Aorta (tissue), 5 donors: ENCODE results near the gene PAX1. TPM values are rescaled to one million over a fixed set of nuclear protein-coding genes. Genes with fewer than 3 reads are reported as not detected.
A peak's percentile ranks its signal among the peaks of the same experiment; 100 is the strongest.

Source experiments
- ATAC-seq: fragments of 200-7000 bp; cut with Tn5 transposase; one replicate; pipeline ENCODE4 v1.9.1; 2022; ENCODE audit warnings: moderate library complexity; ENCODE audit not compliant: low FRiP score
- DNase-seq, 2 donors: peaks; one replicate each; pipeline ENCODE4 v3.0.0-alpha.2; 2020
- H3K27ac ChIP-seq, 2 donors: one replicate each; pipeline ENCODE4 v1.5.1; 2013; ENCODE audit warnings: low read length in 2 of 2, mild to moderate bottlenecking in 2 of 2, moderate library complexity in 2 of 2, control low read depth in 1 of 2, inconsistent platforms in 1 of 2, low read depth in 1 of 2
- H3K27me3 ChIP-seq, 2 donors: one replicate each; pipeline ENCODE4 v1.6.1; 2013; ENCODE audit warnings: control low read depth in 1 of 2, low read length in 1 of 2, mild to moderate bottlenecking in 1 of 2, moderate library complexity in 1 of 2; ENCODE audit not compliant: insufficient read depth in 2 of 2, control insufficient read depth in 1 of 2
- H3K36me3 ChIP-seq, 2 donors: one replicate each; pipeline ENCODE4 v1.6.1; 2013; ENCODE audit warnings: control low read depth in 1 of 2, low read length in 1 of 2, mild to moderate bottlenecking in 1 of 2; ENCODE audit not compliant: insufficient read depth in 2 of 2, control insufficient read depth in 1 of 2
- H3K4me1 ChIP-seq, 2 donors: one replicate each; pipeline ENCODE4 v1.6.1; 2013; ENCODE audit warnings: low read length in 2 of 2, control low read depth in 1 of 2, mild to moderate bottlenecking in 1 of 2, moderate library complexity in 1 of 2; ENCODE audit not compliant: insufficient read depth in 2 of 2, control insufficient read depth in 1 of 2
- H3K4me3 ChIP-seq, 2 donors: one replicate each; pipeline ENCODE4 v1.5.1; 2013; ENCODE audit warnings: low read length in 2 of 2, control low read depth in 1 of 2, mild to moderate bottlenecking in 1 of 2
- H3K9me3 ChIP-seq: one replicate; pipeline ENCODE4 v1.6.1; 2013; ENCODE audit warnings: mild to moderate bottlenecking, low read length; ENCODE audit not compliant: control insufficient read depth
- WGBS, 2 donors: extraction: QIAGEN DNeasy Blood & Tissue Kit; methylation state at CpG; one replicate each; pipeline ENCODE4 v1.1.7; 2013; 5-methylcytosine and 5-hydroxymethylcytosine counted together
- intact Hi-C, 2 donors: fragments of 100-400 bp; cut with DNase I; formaldehyde crosslinking; loops; one replicate each; pipeline versions ENCODE4 v1.14.2 to v1.15.0; 2022
- polyA plus RNA-seq, 2 donors: library from polyadenylated mRNA; stranded (reverse); fragments of 200-250 nt; gene quantifications; one replicate each; pipeline ENCODE4 v1.2.3, GENCODE V29; 2013
- total RNA-seq, 2 donors: library from RNA; stranded (reverse); fragmentation: NEBNext Ultra II Directional; extraction: Animal tissue kit (Norgen Biotek cat#: 25700); gene quantifications; one replicate each; pipeline ENCODE4 v1.2.1, GENCODE V29; 2021
- donor health status: healthy with polysubstance abuse.
- donor health status: Bipolar disorder and iron deficiency.
- donor health status: DM: no; HTN: no; CAD: no.
- donor health status: DM: no; HTN: no; CAD: no.
- donor health status: DM: yes; HTN: yes; CAD: no.

PAX1 gene
- total and polyA plus RNA-seq, 4 donors: not detected

DNA sequence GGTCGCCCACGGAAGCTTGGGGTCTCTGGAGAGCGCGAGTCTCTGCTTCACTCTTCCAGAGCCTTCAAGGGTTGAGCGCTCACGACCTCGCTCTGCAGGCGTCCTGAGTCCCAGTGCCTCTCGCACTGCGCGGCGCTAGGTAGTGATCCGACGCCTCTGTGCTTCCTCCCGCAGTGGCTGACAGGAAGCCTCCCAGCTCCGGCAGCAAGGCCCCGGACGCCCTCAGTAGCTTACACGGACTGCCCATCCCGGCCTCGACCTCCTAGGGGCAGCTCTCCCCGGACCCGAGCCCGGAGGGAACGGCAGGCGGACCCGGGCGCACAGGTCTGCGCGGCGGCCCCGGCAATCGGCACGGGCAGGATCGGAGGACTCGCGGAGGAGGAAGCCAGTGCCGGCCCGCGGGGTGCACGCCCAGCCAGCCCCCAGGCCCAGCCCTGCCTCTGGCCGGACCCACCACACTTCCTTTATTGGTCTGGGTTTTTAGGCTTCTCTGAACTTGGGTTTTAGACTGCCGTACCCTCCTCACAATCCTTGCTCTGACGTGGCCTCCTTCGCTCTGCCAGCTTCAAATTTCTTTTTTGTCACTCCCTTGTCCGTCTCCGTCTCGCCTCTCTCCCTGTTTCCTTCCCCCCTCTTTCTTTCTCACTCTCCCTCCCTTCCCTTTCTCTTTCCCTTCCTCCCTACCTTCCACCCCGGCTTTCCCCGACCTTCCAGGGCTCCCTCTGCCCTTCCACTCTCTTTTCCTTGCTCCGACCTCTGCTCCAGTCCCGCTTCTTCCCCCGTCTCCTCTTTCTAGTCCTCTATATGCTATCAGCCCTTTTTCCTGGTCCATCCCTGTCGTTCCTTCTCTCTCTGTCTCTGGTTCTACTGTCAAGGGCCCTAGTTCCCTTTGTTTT, 9.1 kb downstream of the PAX1 start:
- H3K4me3 ChIP-seq: no peak overlapping the region
- DNase-seq (no peak), ATAC-seq (peak; percentile 33)
- 6 to 14% methylated on average over 40 to 54 of the region's 54 CpGs for WGBS, 2 donors
- no peaks in the 10 kb centered on the region for H3K9me3 ChIP-seq
- no peak overlapping the region for H3K27ac ChIP-seq
- no peaks in the 10 kb centered on the region for H3K36me3 ChIP-seq
- peaks cover 0 to 2% of the 10 kb centered on the region in 2 donors for H3K27me3 ChIP-seq
- intact Hi-C loops: loop anchor here in 1 of 2 donors (5.0 to 10.0 kb wide), 2 partner anchors 393 to 590 kb away; no protein-coding TSS in a partner anchor
- H3K4me1 ChIP-seq: no peaks in the 10 kb centered on the region

DNA sequence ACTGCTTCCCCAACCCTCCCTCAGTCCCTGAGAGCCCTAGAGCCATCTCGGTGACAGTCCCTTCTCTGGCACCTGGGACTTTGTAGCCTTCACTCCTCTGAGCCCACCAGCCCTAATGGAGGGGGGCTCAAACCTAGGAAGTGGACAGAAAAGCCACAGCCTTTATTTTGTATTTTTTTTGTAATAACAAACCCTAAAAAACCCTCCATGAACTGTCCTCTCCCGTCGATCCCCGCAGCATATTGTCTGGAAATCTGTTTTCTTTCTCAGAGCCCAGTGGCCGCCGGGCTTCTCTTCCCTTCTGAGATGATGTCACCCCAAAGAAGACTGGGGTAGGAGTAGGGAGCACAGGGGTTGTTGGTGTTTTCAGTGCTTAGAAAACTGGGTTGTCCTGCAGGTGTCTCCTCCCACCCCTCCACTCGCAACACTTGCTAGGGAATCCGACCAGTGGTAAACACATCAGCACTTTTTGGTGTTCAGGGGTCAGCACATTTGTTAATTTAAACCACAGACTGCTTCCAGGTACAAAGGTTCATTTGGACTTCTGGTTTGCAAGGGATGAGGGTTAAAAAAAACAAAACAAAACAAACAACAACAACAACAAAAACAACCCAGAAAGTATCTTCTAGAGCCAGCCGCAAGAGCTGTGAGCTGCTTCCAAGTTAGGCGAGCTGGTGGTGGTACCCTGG, 9.9 kb downstream of the PAX1 start:
- DNase-seq: no peak
- H3K4me1 ChIP-seq: no peaks in the 10 kb centered on the region
- WGBS, 2 donors: 17 to 35% methylated on average over 10 of the region's 10 CpGs
- peaks cover 0 to 2% of the 10 kb centered on the region in 2 donors for H3K27me3 ChIP-seq
- intact Hi-C loops: loop anchor here in 1 of 2 donors (5.0 to 10.0 kb wide), 2 partner anchors 392 to 589 kb away; no protein-coding TSS in a partner anchor
- ATAC-seq: no peak
- no peak overlapping the region for H3K27ac ChIP-seq
- no peaks in the 10 kb centered on the region for H3K36me3 ChIP-seq
- H3K4me3 ChIP-seq: no peak overlapping the region
- no peaks in the 10 kb centered on the region for H3K9me3 ChIP-seq

DNA sequence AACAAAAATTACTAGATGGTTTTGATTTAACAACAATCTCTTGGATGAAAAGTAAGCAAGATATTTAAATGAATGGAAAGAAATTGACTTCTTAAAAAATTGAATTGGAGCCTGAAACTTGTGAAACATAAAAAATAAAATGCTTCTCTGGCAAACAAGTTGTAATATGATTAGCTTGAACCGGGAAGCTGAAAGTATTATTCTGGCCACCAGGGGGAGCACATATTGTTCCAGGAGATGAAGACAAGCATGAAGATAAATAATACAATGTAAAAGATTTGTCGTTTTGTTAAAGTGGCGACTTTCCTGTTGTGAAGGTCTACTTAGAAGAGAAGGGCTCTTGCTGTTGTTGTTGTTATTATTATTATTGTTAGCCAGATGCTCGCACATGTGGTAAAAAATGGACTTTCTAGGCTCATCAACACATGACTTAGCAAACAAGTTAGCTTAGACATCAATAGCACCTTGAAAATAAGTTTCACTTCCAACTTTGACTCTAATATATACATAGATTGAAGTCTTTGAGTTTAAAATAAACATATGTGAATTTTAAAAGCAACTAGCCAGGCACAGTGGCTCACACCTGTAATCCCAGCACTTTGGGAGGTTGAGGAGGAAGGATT, 14.2 kb downstream of the PAX1 start:
- H3K9me3 ChIP-seq: no peaks in the 10 kb centered on the region
- DNase-seq: no peak
- intact Hi-C loops: loop anchor here in 1 of 2 donors (5.0 to 10.0 kb wide), 2 partner anchors 388 to 585 kb away; no protein-coding TSS in a partner anchor

DNA sequence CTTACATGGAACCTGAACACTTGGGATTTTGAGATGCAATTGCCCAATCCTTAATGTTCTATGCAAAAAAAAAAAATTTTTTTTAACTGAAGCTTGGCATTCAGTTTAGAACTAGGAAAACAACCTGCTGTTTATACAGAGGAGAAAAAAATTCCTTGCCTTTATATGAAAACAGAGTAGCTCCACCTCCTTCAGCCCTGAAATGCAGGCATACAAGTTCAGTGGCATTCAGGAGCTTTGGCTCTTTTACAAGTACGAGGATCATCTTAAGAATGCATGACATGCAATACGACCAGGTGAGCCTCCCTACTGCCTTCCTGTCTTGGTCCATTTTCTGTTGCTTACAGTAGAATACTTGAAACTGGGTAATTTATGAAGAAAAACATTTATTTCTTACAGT, 20.4 kb downstream of the PAX1 start:
- intact Hi-C loops: no loop called here
- 44 to 47% methylated on average over 2 of the region's 2 CpGs for WGBS, 2 donors
- Histone ChIP-seq H3K4me3 (no peak overlapping the region), H3K27me3 (no peaks in the 10 kb centered on the region), H3K4me1 (no peaks in the 10 kb centered on the region), H3K36me3 (no peaks in the 10 kb centered on the region), H3K27ac (no peak overlapping the region), H3K9me3 (no peaks in the 10 kb centered on the region)
- DNase-seq (no peak), ATAC-seq (no peak)

More for the DNA sequence above, 14.2 kb downstream of the PAX1 start:
- no peaks in the 10 kb centered on the region for H3K36me3 ChIP-seq
- H3K27ac ChIP-seq: no peak overlapping the region
- H3K4me1 ChIP-seq: no peaks in the 10 kb centered on the region
- H3K4me3 ChIP-seq: no peak overlapping the region
- WGBS, 2 donors: 6 to 9% methylated on average over 4 of the region's 4 CpGs
- ATAC-seq: no peak
- peaks cover 0 to 2% of the 10 kb centered on the region in 2 donors for H3K27me3 ChIP-seq

- Histone ChIP-seq H3K9me3 (peaks cover 1% of the 10 kb centered on the region), H3K36me3 (no peaks in the 10 kb centered on the region), H3K4me1 (no peaks in the 10 kb centered on the region), H3K4me3 (no peak overlapping the region), H3K27ac (no peak overlapping the region), H3K27me3 (no peaks in the 10 kb centered on the region)
- intact Hi-C loops: no loop called here
- ATAC-seq (no peak), DNase-seq (no peak)
- 91 to 92% methylated on average over 15 of the region's 15 CpGs for WGBS, 2 donors
Measured at GRCh38 chr20:21729316-21729715, 23.9 kb downstream of the PAX1 start.

GRCh38 chr20:21739161-21739560, 33.7 kb downstream of the PAX1 start:
- 79 to 80% methylated on average over 3 of the region's 3 CpGs for WGBS, 2 donors

GRCh38 chr20:21739682-21740081, 34.2 kb downstream of the PAX1 start:
- 68 to 80% methylated on average over 3 of the region's 3 CpGs for WGBS, 2 donors
- intact Hi-C loops: no loop called here
- H3K27me3 ChIP-seq: no peaks in the 10 kb centered on the region
- ATAC-seq (no peak), DNase-seq (no peak)
- H3K9me3 ChIP-seq: peaks cover 5% of the 10 kb centered on the region
- no peak overlapping the region for H3K4me3 ChIP-seq
- no peak overlapping the region for H3K27ac ChIP-seq
- no peaks in the 10 kb centered on the region for H3K36me3 ChIP-seq
- no peaks in the 10 kb centered on the region for H3K4me1 ChIP-seq

More at GRCh38 chr20:21739161-21739560, 33.7 kb downstream of the PAX1 start:
- peaks cover 5% of the 10 kb centered on the region for H3K9me3 ChIP-seq
- H3K27ac ChIP-seq: no peak overlapping the region
- H3K4me3 ChIP-seq: no peak overlapping the region
- no peak for DNase-seq
- intact Hi-C loops: no loop called here
- H3K36me3 ChIP-seq: no peaks in the 10 kb centered on the region
- no peak for ATAC-seq
- H3K27me3 ChIP-seq: no peaks in the 10 kb centered on the region
- no peaks in the 10 kb centered on the region for H3K4me1 ChIP-seq

- no peak overlapping the region for H3K27ac ChIP-seq
- H3K36me3 ChIP-seq: no peaks in the 10 kb centered on the region
- no peak overlapping the region for H3K4me3 ChIP-seq
- intact Hi-C loops: no loop called here
- no peaks in the 10 kb centered on the region for H3K4me1 ChIP-seq
- H3K27me3 ChIP-seq: no peaks in the 10 kb centered on the region
- peaks cover 5% of the 10 kb centered on the region for H3K9me3 ChIP-seq
- DNase-seq (no peak), ATAC-seq (no peak)
Measured at GRCh38 chr20:21741266-21741665, 35.8 kb downstream of the PAX1 start.
